NCI-H1694 treated with DMSO at 0.1 percent for 48 hours (cell line): ENCODE results near the gene KAT6B.

Experiments used
- DNase-seq: peaks from one replicate; lab custom pipeline; 2025; lab: John Stamatoyannopoulos, UW

The KAT6B gene

DNA sequence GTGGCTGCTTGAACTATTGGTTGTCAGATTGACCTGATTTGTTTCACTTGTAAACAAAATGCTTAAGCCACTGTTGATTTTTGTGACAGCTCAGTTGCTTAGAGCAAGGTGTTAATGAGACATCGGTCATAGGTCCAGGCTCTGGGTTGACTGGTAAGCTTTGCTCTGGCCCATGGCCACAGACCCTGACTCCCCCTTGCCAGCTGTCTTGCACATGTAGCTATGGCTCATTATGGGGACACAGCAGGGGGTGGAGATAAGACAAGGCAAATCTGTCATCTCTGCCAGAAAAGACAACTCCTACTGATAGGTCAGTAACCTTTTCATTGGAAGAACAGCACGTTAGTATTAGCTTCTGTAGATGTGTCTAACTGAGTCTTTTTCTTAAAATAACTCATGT is 95.3 kb downstream of the KAT6B start:
- DNase-seq, result no peak

DNA sequence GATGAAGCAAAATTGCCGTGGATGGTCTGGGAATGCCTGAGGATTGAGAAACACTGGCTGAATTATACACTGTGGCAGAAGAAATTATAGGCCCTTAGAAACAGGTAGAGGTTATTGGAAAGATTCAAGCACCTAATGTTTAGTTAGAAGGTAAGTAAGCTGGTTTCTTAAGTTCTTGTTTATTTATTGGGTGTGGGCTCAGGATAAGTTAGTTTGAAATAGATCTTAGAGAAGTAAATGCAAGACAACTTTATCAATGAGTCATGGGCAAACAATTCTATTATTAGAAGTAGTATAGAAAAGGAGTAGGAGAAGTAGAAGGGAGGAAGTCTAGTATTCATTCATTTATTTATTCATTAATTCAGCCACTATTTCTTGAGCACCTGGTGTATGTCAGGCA is 96.5 kb downstream of the KAT6B start:
- DNase-seq, result no peak

DNA sequence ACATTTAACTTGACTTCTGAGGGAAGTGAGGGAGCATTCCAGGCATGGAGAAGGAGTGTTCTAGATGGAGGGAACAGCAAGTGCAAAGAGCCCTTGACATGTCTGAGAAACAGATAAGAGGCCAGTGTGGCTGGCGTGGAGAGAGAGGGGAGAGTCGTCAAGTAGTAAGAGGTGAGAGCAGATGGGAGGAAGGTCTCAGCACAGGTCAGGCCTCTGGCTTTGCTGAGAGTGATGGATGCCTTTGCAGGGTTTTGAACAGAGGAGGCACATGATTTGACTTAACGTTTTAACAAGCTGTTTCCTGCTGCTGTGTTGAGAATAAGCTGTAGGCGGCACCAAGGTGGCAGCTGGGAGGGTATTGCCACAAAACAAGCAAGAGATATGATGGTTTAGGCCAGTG is 97.2 kb downstream of the KAT6B start:
- peak; percentile 52 for DNase-seq

DNA sequence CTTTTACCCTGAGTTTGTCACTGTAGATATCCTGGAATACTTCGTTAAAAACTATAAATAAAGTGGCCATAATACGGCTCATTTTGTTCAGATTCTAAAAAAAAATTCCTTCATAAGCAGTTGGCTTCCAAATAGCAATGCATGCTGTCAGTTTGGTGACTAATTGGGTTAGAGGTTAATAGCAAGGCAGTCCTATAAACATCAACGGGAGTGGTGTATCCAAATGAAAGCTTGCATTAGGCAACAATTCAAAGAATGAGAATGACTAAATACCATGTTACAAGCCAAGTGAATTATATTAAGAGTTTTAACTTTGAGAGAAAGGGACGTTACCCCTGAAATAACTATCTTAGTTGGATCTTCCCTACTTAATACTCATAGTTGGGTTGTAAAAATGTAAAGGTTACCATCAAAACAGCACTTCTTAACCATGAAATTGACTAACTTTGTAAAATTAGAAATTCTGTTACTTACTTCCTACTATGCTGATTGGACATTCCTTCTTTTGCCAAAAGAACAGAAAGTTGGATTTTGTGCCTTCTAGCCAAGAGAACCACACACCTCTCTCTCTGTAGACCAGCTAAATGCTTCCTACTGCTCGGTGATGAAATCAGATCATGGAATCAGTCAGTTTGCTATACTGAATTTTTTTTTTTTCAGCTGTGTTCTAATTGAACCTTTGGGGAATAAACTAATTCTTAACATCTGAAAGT is 98.0 kb downstream of the KAT6B start:
- no peak for DNase-seq

DNA sequence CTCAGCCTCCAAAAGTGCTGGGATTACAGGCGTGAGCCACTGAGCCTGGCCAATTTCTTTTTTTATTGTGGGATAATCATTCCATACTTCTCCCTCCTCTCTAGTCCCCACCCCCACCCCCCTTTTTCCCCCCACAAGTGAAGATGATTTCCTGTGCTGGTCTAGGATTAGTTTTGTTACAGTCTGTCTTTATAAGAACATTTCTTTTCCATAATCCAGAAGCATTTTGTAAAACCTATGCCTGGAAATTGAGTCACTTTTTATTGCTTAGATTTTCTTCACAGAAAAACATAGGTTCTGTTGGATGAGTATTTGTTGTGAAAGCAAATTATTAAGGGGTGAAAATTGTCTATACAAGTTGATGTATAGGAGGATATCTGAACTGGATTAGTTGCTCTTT is 98.9 kb downstream of the KAT6B start:
- no peak for DNase-seq

DNA sequence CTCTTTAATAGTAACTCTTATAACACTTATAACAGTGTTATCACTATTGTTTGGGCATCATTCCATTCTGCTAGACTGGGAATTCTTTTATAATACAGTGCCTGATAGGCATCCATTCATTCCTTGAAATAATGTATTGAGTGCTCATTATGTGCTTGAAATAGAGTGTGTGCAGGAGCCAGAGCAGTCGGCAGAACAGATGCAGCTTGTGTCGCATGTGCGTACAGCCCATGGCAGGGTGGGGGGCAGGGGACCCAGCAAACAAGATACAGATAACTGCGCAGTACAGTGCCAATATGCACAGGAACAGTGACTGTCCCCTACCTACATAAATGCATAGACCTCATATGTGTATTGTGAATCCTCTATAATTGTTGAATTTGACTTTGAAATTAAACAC is 99.3 kb downstream of the KAT6B start:
- DNase-seq, result peak; percentile 64

DNA sequence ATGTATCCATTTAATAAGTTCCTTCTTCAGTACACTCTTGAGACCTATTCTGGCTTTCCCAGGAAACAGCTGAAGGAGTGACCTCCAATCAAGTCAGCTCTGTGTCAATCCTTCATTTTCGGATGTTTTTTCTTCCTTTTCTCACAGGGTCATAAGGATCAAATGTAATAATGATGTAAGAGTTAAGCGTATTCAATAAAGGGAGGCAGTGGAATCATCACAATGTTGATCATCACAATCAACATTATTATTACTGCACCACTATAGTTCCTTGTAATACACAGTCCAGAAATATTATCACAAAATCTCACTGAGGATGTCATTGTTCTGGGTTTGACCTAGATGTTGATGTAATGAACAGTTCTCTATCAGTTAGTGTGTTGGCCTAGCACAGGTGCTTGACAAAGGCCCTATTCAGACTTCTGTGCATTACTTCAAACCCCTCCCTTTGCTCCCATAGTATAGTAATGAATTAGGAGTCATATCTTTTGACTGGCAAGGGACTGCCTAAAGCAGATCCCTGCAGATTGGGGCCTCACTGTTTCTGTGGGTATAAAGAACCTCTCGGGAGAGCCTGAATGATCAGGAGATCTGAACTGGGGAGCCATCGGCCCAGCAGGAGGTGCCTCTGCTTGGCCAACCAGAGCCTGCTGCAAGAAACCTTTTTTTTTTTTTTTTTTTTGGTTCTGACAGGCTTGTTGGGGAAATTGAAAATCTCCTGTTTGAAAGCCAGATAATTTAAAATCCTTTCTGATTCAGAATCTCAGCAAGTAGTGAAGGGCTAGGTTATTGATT is 100.6 kb downstream of the KAT6B start:
- DNase-seq, result no peak

DNA sequence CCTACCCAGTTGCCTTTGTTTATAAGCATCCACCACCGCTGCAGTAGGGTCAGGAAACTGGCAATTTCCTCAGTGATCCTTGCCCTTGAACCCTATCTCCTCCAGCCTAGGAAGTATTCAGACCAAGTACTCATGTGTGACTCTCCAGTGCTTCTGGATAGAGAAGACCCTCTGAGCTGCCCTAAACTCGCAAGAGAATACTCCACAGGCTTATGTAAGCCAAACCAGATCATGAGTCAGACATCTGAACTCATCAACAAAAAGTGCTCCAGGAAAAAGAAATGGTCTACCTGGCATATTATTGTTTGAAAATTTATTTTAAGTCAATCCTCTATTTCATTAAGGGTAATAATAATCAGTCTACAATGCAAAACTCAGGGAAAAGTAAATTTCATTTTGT is 101.3 kb downstream of the KAT6B start:
- DNase-seq, result no peak

DNA sequence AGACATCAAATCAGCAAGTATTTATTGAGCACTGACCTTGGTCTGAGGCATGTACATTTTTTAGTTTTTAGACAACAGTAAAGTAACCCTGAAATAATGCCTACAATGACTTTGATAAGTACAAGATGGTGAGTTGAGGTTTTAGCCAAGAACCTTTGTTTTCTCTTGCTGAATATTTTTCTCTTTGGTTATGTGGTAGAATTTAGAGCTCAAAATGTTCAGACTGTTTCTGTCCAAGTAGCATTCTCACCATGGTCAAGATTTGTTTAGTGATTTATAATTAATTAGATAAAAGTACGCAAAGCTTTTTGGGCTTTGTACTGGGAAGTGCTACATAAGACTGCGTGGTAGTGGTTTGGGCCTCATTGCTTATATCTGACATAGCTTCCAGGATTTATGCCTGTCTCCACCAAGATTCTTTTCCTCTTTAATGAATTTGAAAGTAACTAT is 102.4 kb downstream of the KAT6B start:
- no peak for DNase-seq

DNA sequence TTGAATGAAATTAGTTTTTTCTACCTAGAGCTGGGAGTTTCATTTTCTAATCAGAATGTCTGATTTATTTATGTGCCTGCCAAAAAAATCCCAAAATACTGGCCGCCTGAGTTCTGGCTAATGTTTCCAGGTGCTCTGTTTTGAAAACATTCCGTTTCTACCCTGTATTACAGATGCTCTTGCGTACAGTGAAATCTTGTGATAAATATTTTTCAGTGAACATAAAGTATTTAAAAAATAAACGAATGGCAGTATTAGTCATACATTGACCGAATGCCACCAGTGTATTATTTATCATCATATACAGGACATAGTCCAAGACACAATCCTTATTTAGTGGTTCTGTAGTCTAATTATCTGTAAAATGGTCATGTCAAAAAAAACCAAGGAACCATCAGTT is 102.8 kb downstream of the KAT6B start:
- no peak for DNase-seq

DNA sequence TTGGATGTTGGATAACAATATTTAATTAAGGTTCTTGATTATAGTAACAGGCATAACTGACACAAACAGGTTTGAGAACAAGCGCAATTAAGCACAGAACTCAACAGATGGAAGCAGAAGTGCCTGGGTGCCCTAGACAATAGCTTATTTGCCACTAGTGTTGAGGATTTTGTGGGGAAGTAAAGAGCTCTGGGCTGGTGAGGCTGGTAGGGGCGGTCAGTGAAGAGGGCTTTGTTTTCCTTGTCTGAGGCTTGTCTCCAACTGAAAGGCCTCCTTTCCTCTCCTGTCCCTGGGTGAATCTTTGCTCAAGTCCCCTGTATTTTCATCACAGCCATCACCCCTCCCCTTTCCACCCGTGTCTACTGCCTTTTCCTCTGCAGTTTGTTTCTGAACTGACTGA is 104.6 kb downstream of the KAT6B start:
- peak; percentile 64 for DNase-seq

DNA sequence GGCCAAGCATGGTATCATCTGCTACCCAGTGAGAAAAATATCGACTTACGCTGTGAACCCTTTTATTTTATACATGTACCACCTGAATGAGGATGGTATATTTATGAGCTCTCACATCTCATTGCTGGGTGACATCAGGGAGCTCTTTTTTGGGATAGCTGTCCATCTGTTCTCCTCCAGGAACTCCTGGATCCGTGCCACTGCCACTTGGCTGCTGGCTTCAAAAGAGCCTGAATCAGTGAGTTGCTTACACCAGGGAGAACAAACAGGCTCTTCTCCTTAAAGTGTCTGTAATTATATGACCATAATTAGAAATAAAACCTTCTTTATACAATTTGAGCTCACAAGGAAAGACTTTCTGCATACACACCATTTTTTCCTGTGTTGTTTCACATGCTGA is 106.2 kb downstream of the KAT6B start:
- peak; percentile 89 for DNase-seq

DNA sequence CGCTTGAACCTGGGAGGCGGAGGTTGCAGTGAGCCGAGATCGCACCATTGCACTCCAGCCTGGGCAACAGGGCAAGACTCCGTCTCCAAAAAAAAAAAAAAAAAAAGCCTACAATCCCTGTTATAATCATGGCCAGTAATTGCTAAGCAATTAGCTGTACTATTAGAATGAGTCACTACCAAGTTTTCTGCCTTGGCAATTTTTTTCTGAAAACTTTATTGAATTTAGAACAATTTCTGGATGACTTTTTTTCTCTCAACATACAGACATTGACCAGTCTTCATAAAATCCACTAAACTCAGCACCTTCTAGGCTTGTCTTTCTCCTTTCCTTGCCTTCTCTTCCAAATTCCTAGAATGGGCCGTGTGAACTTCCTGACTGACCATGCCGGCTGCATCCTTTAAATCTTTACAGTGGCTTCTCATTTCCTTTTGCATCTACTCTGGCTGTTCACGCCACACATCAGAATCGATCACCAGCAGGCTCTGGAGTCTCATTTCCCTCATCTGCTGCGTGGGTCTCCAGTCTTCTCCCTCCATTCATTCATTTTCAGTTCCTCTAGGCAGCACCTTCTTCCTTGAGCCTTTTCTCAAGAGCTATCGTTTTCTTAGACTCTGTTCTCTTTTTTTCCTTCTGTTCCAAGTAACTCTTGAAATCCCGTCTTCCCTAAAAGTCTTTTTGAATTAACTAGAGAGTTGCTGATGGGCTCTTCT is 107.9 kb downstream of the KAT6B start:
- no peak for DNase-seq

DNA sequence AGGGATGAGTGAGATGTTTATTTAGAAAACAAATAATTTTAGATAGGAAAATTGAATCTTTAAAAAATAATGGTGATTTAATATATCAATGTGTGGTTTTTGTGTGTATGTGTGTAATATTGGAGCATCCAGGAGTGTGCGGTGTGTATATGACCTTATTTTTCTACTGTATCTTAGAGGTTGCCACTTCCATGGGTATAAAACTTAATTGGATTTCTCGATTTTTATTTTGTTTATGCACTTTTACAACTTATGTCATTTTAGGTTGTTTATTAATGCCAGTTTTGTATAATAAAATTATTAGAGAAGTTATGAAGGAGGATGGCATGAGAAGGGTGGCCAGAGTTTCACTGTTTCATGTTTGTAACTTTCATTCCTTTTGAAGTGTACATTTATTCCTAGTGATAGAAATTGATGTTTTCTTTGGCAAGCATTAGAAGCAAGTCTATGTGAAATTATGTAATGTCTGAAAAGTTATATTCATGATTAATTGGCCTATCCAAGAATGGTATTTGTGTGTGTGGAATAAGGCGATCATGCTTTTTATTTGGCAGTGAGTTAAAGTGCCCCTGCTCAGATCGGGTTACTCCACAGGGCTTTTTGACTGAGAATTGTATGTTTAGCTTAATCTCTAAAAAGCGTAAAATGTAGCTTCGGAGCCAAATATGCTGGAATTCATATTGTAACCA is 110.3 kb downstream of the KAT6B start:
- DNase-seq, result no peak

DNA sequence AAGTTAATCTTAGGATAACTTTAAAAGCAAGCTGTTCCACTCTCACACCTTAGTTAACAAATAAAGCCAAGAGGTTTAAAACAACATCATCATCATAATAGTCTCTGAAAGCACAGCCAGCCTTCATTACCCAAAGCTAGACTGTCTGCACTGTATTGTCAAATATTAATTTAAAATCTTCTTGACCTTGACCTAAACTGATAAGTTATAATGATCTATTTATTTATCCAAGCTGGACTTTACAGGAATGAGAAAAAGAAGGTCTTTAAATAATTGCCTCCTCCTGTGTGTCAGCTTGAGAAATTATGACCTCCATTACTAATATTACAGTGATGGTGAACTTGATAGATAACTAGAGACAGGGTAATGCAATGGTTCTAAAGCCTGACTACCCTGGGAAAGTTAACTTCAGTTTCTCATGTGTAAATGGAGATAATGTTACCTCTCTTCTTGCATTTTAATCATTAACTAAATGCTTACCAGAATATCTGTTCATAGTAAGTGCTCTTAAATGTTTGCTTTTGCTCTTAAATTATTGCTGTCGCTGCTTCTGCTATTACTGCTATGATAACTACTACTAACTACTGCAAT is 111.0 kb downstream of the KAT6B start:
- no peak for DNase-seq

DNA sequence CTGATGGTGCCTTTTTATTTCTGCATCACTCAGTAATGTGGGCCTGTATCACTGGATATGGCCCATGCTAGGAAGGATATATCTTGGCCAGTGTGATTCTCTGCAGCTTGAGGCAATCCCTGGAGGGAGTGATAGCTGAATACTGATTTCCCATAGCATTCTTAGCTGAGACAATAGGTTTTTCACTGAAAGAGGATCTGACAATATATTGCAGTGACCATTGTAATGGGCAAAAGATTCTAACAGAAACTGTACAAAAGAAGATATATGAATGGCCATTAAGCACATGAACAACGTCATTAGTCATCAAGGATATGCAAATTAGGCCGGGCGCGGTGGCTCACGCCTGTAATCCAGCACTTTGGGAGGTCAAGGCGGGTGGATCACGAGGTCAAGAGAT is 117.8 kb downstream of the KAT6B start:
- DNase-seq, result no peak

DNA sequence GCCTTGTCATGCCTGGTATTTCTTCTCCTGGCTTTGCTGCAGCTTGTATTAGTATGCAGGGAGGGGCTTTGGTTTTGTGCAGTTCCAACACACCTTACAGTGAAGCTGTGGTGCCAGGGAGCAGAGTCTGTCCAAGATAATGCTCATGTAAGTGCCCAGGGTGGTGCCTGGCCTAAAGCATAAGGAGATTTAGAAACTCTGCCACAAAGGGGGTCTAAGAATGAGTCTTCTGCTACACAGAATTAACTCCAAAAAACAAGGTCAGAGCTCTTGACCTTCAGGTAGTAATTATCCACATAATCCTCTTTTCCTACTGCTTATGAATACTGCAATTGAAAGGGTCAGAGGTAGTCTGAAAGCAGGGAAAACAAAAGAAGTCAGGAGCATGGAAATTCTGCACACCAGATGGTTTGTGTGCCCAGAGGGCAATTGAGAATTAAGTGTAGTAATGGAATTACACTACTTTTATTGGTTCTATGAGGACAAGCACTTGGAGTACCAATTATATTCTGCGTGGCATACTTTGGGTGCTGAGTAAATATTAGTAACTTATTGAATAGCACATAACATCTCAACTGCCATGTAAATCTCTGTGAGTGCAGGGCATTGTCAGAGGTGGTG is 121.5 kb downstream of the KAT6B start:
- DNase-seq, result no peak

DNA sequence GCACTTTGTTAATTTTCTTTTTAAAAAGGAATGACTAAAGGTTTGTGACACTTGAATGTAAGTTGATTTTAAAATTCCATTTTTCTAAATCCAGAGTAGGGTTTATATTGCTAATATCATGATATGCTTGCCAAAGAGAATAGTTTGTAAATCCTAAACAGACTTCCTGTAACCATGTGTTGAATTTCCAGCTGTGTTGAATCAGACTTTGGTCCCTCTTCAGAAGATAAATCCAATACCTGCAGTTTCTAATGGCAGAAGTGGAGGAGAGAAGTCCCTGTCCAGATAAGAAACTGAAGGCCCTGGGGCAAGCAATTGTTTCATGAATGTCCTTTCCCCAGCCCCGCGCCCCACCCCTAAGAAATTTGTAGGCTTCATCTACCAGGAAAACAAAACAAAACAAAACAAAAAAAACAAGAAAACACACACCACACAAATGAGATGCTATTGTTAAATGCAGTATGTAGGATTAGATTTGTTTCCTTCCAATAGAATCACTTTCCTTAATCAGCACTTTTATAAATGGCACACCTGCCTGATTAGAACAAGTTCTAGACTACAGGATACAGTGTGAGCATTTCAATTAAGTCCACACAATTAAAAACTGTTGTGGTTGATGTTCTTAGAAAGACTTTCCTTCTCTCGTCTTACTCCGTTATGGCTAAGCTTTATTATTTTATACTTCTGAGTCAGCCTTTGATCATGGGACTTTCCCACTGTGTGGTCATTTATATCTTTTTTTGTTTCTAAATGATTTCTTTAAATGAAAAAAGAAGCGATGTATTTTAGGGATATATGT is 122.8 kb downstream of the KAT6B start:
- no peak for DNase-seq

DNA sequence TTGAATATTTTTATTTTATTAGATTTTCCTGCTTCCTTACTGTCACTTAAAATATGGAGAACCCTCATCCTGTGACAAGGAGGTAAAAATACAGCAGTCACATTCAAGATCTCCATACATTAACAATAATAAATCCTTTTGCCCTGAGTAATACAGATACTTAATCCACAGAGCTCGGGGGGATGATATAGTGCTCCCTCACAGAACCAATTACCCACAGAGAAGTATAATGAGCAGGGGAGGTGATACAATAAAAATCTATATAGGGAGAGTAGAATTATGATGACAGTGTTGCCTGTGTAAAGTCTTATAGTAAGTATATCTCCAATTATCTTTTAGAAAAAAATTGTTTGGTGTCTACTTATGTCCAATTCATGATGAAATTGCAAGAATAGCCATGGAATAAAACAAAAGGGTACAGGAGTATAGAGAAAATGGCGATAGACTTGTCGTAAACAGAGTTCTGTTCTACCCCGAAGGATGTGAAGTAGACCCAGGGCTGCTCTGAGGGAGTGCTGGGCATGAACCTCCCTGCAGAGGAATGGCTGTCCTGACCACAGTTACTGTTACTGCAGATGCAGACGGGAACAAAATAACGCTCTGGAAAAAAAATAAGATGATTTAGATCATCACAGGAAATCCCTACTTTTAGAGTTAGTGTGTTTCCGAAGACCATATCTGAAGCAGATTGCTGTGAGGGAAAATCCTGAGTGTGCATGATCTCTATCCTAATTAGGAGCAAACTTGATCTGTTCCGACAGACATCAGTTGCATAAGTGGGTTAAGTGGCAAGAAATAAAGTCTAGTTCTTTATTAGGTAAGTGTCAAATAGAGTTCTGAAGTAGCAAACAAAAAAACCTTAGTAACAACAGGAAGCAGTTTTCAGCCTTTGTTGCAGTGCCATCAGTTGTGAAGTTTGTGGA is 123.7 kb downstream of the KAT6B start:
- no peak for DNase-seq

DNA sequence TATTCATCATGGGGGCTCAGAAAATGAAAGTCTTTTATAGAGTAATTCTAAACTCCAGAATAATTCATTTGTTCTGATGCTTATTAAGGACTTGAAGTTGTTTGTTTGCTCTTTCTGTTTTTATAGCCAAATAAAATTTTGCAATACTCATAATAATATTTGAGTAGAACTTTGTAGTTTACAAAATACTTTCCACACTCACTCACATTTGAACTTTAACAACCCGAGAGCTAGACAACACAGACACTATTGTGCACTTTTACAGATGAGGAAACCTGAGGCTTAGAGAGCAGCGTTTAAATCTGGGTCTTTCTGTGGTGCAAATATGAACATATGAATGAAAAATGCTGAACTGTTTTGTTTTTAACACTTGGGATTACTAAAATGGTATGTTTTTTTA is 126.8 kb downstream of the KAT6B start:
- no peak for DNase-seq
